GM19193 (cell line): ENCODE results near the gene KCNK10.

Experiments used
- POLR2A ChIP-seq: IDR thresholded peaks from 4 replicates; pipeline ENCODE4 v1.6.1; 2011; ENCODE audit not compliant: insufficient read depth, insufficient read length; ENCODE audit errors: extremely low read depth

The KCNK10 gene

DNA sequence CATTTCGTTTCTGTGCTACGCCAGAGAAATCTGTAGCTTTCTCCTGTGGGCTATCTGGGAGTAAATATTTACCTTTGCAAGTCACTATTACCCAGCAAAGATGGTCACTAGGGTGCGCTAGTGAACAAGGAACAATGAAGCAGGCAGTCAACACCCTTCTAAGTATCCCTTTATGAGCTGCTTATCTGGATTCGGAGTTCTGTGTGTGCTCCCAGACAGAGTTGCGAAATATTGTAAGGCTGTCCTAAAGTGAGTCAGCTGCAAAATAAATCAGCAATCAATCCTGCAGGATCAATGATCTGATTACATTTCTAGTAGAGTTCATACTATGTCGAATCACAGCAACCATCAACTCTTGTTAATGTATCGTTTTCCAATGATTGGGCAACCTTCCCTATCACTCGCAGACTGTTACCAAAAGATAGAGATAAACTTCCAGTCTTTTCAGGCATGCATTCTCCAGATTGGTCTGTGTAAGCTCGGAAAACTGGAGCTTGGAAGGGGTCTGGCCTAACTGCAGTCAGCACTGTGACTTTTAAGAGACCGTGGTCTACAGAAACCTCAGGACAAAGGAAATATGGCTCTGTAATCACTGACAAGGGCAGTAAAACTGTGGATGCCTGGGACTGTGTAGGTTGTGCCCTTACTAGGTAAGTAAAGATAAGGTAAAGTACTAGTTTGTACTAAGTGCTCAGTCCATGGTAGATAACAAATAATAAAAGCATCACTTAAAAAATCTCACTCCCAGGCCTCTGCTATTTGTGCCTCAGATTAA lies 133.5 kb downstream of the KCNK10 start:
- TF ChIP-seq POLR2A = no peak

DNA sequence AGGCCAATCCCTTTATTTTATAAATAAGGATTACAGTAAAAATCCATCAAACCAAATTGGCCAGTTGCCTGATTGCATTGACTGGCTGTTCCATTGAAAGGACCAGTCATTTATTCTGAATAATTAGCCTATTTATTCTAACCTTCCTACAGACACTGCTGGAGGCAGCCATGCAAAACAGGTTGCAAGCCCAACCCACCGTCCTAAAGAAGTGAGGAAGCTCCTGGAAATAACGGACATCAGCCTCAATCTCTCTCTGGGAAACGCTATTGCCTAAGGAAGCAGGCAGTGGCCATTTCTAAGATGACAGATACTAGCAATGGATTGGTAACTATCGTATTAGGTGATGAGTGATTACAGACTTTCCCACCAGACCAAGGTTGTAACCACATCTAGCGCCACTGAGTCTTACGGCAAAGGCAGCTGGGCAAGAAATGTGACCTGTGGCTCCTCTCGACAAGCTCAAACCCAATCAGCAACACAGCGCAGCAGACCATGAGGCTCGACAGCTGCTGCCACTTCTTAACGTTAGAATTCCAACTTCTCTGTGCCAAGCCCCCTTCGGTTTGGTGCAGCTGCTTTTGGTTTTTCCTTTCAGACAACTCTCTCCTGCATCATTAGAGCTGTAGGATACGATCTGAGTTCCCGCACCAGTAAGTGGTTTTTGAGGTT lies 134.2 kb downstream of the KCNK10 start:
- TF ChIP-seq POLR2A = no peak

DNA sequence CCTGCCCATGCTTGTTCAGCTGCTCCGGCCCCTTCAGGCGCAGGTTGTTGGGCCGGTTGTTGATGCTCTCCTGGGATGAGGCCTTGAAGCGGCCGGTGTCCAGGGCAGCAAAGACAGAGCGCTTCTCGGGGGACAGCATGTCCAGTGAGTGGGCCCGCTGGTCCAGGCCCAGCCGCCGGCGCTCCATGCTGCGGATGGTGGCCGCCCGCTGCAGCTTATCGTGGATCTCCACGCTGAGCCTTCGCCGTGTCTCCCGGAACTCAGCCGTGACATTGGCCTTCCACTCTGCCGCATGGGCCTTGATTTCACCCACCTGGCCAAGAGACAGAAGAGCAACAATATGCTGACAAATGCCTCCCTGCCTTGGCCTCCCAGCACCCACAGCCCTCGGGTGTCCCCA lies 137.2 kb downstream of the KCNK10 start:
- no peak for TF ChIP-seq POLR2A

DNA sequence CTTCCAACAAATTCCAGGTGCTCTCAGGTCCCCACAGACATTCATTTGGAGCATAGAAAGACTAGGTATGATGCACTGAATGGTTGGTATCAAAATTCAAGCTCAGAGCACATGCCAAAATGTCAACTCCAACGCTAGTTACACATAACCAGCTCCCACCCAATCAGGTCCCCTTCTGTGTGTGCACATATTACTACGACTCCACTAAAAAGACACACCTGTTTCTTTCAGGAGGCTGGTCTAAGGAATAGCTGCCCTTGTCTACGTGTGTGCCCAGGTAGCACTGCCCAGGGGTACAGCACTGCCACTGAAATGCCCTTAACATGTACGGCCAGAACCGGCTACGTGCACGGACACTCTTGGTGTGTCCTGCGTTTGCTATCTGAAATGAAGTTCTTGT lies 138.1 kb downstream of the KCNK10 start:
- TF ChIP-seq POLR2A = no peak

DNA sequence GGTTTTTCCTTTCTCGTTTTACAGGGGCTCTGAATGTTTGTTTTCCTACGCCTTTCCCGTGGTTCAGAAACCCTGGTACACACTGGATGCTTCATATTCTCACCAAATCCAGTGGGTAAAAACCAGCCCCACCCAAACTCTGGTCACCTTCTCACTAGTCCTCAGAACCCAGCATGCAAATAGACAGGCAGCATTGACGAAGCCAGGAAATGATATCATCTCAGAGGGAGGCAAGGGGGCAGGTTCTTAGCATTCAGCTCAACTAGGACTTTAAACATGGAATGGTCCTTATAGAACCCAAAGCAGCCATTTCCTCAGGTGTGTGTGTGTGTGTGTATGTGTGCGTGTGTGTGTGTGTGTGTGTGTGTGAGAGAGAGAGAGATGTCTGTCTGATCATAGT lies 142.0 kb downstream of the KCNK10 start:
- TF ChIP-seq POLR2A = no peak

DNA sequence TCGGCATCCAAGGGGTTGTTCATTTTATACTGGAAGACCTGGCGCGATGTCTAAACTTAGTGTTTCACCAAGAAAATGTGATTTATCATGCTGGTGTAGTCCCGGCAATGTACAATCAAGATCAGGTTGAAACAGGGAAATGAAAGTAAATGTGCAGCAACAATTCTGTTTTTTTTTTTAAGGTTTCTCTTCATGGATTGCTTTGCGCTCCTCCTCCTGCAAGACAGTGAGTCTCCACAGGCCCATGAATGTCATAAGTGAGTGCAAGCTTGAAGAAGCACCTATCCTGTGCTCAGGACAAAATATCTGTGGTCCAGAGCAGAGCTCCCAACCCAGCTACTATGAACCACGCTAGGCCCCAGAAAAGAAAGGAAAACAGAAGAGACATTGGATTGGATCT lies 143.4 kb downstream of the KCNK10 start:
- TF ChIP-seq POLR2A = no peak

DNA sequence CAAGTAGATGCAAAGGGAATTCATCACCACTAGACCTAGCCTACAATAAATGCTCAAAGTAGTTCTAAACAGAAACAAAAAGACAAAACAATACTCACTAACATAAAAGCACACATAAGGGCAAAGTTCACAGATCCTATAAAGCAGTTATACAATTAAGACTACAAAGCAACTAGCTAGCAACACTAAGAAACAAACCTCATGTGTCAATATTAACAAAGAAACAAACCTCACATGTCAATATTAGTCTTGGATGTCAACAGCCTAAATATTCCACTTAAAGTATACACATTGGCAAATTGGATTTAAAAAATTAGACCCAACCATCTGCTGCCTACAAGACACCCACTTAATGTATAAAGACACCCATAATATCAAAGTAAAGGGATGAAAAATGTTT lies 152.7 kb downstream of the KCNK10 start:
- TF ChIP-seq POLR2A = no peak

DNA sequence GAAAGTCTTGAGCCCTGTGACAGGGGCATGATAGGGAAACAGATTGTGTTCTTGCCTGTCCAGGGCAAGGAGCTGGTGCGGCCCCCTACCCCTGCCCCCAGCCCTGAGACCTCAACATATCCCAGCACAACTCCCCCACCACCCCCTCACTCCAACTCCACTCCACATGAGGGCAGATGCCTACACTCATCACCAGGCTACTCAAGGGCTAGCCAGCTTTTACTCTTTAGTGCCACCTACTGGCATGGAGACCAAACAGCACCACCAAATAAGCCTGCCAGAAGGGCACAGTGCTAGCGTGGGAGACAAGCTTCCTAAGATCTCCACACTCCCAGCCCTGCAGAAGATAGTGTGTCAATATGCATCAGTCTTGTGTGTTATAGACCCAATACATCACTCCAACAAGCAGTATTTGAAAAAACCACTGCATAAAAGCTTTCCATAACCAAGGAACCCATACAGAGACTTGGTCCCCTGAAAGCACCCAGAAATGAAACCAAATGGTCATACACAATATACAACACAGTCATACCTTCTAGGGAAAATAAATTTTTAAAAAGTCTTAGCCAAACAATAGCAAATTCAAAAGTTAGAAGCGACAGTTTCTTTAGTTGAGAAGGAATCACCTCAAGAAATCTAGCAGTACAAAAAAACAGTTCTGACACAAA lies 154.4 kb downstream of the KCNK10 start:
- no peak for TF ChIP-seq POLR2A

DNA sequence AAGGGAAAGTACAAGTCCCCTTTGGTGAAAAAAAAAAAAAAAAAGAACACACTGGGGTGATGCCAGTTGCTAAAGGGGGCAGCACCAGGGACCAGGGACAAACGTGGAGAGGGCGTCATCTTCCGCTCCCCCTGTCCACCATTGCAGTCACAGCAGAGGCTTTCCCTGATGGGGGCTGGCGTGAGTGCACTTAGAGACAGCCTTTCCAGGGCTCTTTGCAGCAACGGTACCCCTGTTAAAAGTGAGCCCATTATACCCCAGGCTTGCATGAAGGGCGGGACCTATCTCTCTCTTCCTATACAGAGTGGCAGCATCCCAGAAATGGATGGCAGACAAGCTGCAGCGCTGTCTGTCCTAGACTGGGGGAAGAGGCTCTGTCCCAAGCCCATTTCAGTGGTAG lies 155.0 kb downstream of the KCNK10 start:
- TF ChIP-seq POLR2A = no peak

DNA sequence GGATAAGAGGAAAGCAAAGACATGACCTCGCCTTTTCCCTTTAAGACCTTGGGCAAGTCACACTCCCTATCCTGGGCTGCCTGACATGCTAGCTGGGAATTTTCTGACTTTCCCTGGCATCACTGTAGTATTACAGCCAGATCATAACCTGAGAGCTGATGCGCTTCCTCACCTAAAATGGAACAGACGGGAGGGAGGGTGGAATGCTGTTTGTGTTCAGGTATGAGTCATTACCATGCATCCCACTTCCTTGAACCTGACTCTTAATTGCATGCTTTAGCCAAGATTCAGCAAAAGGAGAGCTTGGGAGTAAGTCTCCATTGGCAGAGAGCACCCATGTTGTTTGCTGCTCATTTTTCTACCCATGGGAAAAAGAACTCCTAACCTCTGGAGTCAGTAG lies 156.5 kb downstream of the KCNK10 start:
- no peak for TF ChIP-seq POLR2A

DNA sequence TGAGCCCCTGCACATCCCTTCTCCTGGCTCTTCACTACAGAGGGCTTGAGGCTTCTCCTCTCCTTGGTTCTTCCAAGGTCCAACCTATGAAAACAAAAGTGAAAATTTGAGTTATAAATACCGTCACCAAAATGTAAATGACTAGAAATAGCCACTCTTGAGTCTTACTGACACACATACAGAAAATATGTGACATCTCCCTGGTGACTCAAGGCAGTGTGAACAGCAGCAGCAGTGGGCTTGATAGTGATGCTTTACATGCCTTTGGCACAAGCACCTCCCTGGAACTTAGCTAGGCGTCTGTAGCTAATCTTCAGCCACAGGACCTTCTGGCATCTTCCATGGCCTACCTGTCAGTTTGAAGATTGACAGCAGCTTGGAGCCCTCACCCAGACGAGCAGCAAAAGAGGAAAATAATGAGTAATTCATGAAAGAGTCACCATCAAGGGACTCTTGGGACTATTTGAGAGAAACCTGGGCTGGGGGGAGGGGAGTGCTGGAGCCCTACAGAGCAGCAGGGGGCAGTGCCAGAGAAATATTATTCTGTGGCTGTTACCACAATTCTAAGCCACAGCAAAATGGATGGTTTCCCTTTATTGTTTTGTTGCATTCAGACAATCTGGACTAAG lies 158.0 kb downstream of the KCNK10 start:
- no peak for TF ChIP-seq POLR2A

DNA sequence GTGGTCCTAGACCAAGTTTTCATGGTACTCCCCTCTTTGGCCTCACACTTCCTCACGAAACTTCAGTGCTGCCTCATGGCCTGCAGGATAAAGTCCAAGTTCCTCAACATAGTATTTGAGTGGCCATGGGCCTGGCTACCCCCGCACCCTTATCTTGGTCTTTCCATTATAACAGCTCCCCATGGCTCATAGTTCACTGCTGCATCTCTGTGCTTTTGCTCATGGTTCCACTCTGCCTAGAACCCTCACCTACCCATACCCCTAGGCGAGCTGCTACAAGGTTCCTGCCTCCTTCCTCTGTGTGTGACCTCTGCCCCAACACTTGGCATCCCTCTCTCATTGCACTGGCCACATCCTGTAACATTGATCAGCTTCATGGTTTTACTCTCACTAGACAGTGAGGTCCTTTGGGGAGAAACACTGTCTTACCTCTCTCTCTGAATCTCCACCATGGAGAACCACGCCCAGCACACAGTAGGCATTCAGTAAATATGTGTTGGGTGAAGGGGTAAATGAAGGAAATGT lies 159.3 kb downstream of the KCNK10 start:
- TF ChIP-seq POLR2A = no peak

DNA sequence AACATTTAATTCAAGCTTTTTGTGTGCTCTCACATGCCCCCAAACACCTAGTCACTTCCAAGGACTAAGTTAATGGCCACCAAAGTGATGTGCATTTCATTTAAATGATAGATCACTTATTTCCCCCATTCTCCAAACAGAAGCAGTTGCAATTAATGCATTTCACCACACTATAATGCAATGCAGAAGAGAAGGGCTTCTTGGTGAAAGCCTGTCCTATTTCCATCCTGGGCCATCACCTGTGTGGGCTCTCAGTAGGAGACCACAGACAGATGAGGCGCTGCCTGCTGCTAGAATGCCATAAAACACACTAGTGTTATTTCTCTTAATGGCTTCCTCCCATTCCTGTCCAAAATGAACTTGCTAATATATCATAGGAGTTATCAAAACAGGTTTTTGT lies 166.9 kb downstream of the KCNK10 start:
- TF ChIP-seq POLR2A = no peak

DNA sequence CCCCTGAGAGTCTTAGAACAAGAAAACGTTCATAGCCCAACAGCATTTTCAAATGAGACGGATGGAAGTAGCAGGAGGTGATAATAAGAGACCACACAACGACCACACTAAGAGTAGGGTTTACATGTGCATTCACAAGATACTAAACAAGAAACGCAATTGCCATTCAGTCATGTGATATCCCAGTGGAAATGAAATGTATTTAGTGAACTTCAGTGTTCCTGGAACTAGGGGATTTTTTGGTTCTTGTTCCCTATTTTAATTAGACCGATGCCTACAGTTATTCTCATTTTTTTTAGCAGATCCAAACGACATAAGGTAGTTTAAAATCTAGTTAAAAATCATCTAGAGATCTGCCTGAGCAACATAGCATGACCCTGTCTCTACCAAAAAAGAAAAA lies 168.1 kb downstream of the KCNK10 start:
- TF ChIP-seq POLR2A = no peak

DNA sequence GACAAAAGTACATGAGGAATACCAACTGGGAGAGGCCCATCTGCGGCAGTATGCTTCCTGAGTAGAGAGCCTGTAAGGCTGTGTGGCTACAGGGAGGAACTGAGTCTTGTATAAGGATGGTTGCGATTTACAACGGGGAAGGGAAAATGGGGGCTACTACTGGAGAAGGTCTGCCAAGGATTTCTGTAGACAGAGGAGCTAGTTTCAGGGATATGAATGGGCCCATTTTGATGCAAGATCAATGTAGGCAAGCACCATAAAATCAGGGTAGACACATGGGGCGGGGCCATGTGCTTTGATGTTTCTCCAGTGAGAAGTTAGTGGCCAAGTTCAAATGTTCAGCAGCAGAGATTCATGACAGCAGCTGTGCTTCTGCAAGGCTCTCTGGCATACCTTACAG lies 168.7 kb downstream of the KCNK10 start:
- TF ChIP-seq POLR2A = no peak
